Activated CD8-positive, alpha-beta T cell treated with anti-CD3 and anti-CD28 coated beads, Interleukin-2, amount 10 ng/mL, durations not matched to agents 7 days and 5 days (primary cell): ENCODE measurements around the gene SYNJ2BP. TPM values are rescaled to one million over a fixed set of nuclear protein-coding genes. Genes with fewer than 3 reads are reported as not detected.
A peak's percentile ranks its signal among the peaks of the same experiment; 100 is the strongest.
"Not testable (repeated sequence)": the region's sequence is repeated elsewhere in the genome, so short reads cannot be mapped to it uniquely, and the experiment has no call there.

ENCODE experiments used
- ATAC-seq: fragments of 150-1000 bp; cut with Tn5 transposase; one replicate; pipeline ENCODE4 v1.10.0; 2021; ENCODE audit warnings: moderate library complexity
- CTCF ChIA-PET: fragments of 350-600 bp; sonication (Branson Sonifier 250); formaldehyde crosslinking; loops from one replicate; lab custom pipeline; 2021; ENCODE audit warnings: antibody characterized with exemption; lab: Charles Lee
- POLR2A ChIA-PET: fragments of 350-600 bp; sonication (Branson Sonifier 250); formaldehyde crosslinking; loops from one replicate; lab custom pipeline; 2021; ENCODE audit warnings: antibody characterized with exemption; lab: Charles Lee
- DNase-seq: peaks from one replicate; pipeline ENCODE4 v3.0.0-alpha.2; 2020
- H3K27ac Mint-ChIP-seq: one replicate; pipeline ENCODE4 v1.8.0; 2021; ENCODE audit warnings: mild to moderate bottlenecking, mixed read lengths
- H3K27me3 Mint-ChIP-seq: one replicate; pipeline ENCODE4 v1.8.0; 2021; ENCODE audit warnings: low read depth, mixed read lengths
- H3K36me3 Mint-ChIP-seq: one replicate; pipeline ENCODE4 v1.8.0; 2021; ENCODE audit warnings: low read depth, mixed read lengths
- H3K4me1 Mint-ChIP-seq: one replicate; pipeline ENCODE4 v1.8.0; 2021; ENCODE audit warnings: low read depth, mixed read lengths
- H3K4me3 Mint-ChIP-seq: one replicate; pipeline ENCODE4 v1.8.0; 2021; ENCODE audit warnings: mild to moderate bottlenecking, mixed read lengths
- H3K9me3 Mint-ChIP-seq: one replicate; pipeline ENCODE4 v1.8.0; 2022; ENCODE audit warnings: mixed read lengths; ENCODE audit not compliant: insufficient read depth
- total RNA-seq, 2 experiments: library from RNA; stranded (reverse); gene quantifications; one replicate each; pipeline ENCODE4 v1.2.3, GENCODE V29; 2021

Gene SYNJ2BP
- 1 to 10 TPM; 7.3 to 9.6 TPM for total RNA-seq

- Mint-ChIP-seq H3K4me1 (peaks cover 15% of the 10 kb centered on the region), H3K36me3 (no peaks in the 10 kb centered on the region), H3K4me3 (peak within 1 kb of the TSS; percentile 94), H3K9me3 (no peaks in the 10 kb centered on the region), H3K27me3 (peaks cover 1% of the 10 kb centered on the region), H3K27ac (peak within 1 kb of the TSS; percentile 79)
- DNase-seq (peak; percentile 63), ATAC-seq (peak; percentile 87)
- ChIA-PET POLR2A (no interaction called here), CTCF (no interaction called here)
Observed at GRCh38 chr14:70416725-70417349, at the start of gene SYNJ2BP. Gene SYNJ2BP, minus strand, starts transcription at chr14:70417090. Its CDS starts 127 bp downstream, at chr14:70416963.

GRCh38 chr14:70454731-70455130 is 37.8 kb upstream of the SYNJ2BP start:
- H3K4me1 Mint-ChIP-seq: no peaks in the 10 kb centered on the region
- no peak overlapping the region for H3K4me3 Mint-ChIP-seq
- no peaks in the 10 kb centered on the region for H3K9me3 Mint-ChIP-seq
- DNase-seq: no peak
- no peak for ATAC-seq
- H3K27ac Mint-ChIP-seq: no peak overlapping the region
- CTCF ChIA-PET: no interaction called here
- no peaks in the 10 kb centered on the region for H3K36me3 Mint-ChIP-seq
- POLR2A ChIA-PET: no interaction called here
- peaks cover 7% of the 10 kb centered on the region for H3K27me3 Mint-ChIP-seq

DNA sequence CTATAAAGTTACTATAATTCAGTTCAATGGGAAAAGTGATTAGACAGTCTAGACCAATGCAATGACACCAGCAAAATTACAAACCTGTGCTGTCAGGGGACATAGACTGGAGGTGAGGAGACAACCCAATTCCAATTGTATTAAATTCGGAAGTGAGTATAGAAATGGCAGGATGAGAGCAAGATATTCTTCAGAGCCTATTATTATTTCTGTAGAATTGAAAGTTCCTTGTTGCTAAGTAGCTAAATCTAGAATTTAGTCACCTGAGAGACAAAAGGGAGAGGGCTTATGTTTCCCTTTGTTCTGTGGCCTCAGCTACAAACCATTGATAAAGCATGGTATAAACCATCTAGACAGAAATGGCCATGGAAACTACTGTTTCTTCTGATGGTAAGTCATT is 35.0 kb upstream of the SYNJ2BP start, which contains the start of gene ADAM21:
Gene ADAM21 (plus strand): TSS at position 301 of the 400 bp plus-strand sequence. CDS start 5,326 bp downstream, outside the sequence.
- no peaks in the 10 kb centered on the region for H3K36me3 Mint-ChIP-seq
- no peak within 1 kb of the TSS for H3K27ac Mint-ChIP-seq
- no peak within 1 kb of the TSS for H3K4me3 Mint-ChIP-seq
- no peaks in the 10 kb centered on the region for H3K4me1 Mint-ChIP-seq
- ChIA-PET POLR2A (no interaction called here), CTCF (no interaction called here)
- peaks cover 4% of the 10 kb centered on the region for H3K27me3 Mint-ChIP-seq
- no peak for ATAC-seq
- no peak for DNase-seq
- H3K9me3 Mint-ChIP-seq: no peaks in the 10 kb centered on the region

DNA sequence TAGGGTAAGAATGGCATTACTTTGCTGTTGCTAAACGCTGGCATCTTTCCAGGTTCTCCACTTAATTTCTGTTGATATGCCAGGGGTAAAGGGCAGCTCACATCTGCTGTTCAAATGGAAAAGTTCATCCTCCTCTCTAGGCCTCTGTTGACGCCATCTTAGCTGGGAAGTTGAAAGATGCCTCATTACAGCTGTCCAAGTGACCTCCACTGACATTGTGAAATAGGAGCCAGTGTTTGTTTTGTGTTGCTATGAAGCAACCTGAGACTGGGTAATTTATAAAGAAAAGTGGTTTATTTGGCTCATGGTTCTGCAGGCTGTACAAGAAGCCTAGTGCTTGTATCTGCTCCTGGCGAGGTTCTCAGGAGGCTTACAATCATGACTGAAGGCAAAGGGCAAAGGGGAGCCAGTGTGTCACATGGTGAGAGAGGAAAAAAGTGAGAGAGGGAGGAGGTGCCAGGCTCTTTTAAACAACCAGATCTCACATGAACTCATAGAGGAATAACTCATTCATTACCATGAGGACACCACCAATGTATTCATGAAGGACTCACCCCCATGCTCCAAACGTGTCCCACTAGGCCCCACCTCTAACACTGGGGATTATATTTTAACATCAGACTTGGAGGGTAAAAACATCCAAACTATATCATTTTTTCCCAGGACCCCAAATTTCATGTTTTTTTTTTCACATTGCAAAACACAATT is 31.9 kb upstream of the SYNJ2BP start:
- no peaks in the 10 kb centered on the region for H3K27me3 Mint-ChIP-seq
- H3K27ac Mint-ChIP-seq: no peak overlapping the region
- no peak overlapping the region for H3K4me3 Mint-ChIP-seq
- no peaks in the 10 kb centered on the region for H3K36me3 Mint-ChIP-seq
- ATAC-seq (no peak), DNase-seq (no peak)
- POLR2A ChIA-PET: interaction anchor here (0.7 kb wide), 1 partner anchor 63 kb away, joined by 3 read pairs; no protein-coding TSS in a partner anchor
- no peaks in the 10 kb centered on the region for H3K4me1 Mint-ChIP-seq
- CTCF ChIA-PET: no interaction called here
- H3K9me3 Mint-ChIP-seq: peaks cover under 1% of the 10 kb centered on the region

GRCh38 chr14:70442750-70443149 is 25.9 kb upstream of the SYNJ2BP start:
- H3K27ac Mint-ChIP-seq: no peak overlapping the region
- H3K4me1 Mint-ChIP-seq: no peaks in the 10 kb centered on the region
- no peak for DNase-seq
- no peaks in the 10 kb centered on the region for H3K36me3 Mint-ChIP-seq
- H3K9me3 Mint-ChIP-seq: peaks cover 13% of the 10 kb centered on the region
- H3K27me3 Mint-ChIP-seq: peaks cover under 1% of the 10 kb centered on the region
- ChIA-PET POLR2A (no interaction called here), CTCF (no interaction called here)
- H3K4me3 Mint-ChIP-seq: no peak overlapping the region
- ATAC-seq: no peak

GRCh38 chr14:70441641-70442040 is 24.8 kb upstream of the SYNJ2BP start:
- Mint-ChIP-seq H3K4me1 (no peaks in the 10 kb centered on the region), H3K4me3 (no peak overlapping the region), H3K36me3 (no peaks in the 10 kb centered on the region), H3K27me3 (peaks cover 2% of the 10 kb centered on the region), H3K27ac (no peak overlapping the region), H3K9me3 (peaks cover 13% of the 10 kb centered on the region)
- DNase-seq (no peak), ATAC-seq (no peak)
- ChIA-PET POLR2A (no interaction called here), CTCF (no interaction called here)

GRCh38 chr14:70436867-70437266 is 20.0 kb upstream of the SYNJ2BP start:
- no peaks in the 10 kb centered on the region for H3K9me3 Mint-ChIP-seq
- CTCF ChIA-PET: no interaction called here
- no peaks in the 10 kb centered on the region for H3K4me1 Mint-ChIP-seq
- POLR2A ChIA-PET: no interaction called here
- no peak for ATAC-seq
- no peak overlapping the region for H3K4me3 Mint-ChIP-seq
- no peak for DNase-seq
- no peak overlapping the region for H3K27ac Mint-ChIP-seq
- peaks cover 2% of the 10 kb centered on the region for H3K27me3 Mint-ChIP-seq
- H3K36me3 Mint-ChIP-seq: no peaks in the 10 kb centered on the region

DNA sequence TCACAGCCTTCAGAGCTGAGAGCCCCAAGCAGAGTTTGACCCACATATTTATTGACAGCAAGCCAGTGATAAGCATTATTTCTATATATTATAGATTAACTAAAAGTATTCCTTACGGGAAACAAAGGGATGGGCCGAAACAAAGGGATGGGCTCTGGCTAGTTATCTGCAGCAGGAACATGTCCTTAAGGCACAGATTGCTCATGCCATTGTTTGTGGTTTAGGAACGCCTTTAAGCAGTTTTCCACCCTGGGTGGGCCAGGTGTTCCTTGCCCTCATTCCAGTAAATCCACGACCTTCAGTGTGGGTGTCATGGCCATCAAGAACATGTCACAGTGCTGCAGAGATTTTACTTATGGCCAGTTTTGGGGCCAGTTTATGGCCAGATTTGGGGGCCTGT is 9.7 kb upstream of the SYNJ2BP start:
- H3K4me1 Mint-ChIP-seq, H3K27ac Mint-ChIP-seq, CTCF ChIA-PET, POLR2A ChIA-PET, H3K4me3 Mint-ChIP-seq, H3K27me3 Mint-ChIP-seq, ATAC-seq, H3K36me3 Mint-ChIP-seq, DNase-seq, H3K9me3 Mint-ChIP-seq: not testable (repeated sequence)

GRCh38 chr14:70425354-70425753 is 8.5 kb upstream of the SYNJ2BP start:
- DNase-seq (no peak), ATAC-seq (no peak)
- no peak overlapping the region for H3K4me3 Mint-ChIP-seq
- ChIA-PET CTCF (no interaction called here), POLR2A (no interaction called here)
- no peaks in the 10 kb centered on the region for H3K9me3 Mint-ChIP-seq
- H3K27me3 Mint-ChIP-seq: peaks cover 8% of the 10 kb centered on the region
- no peak overlapping the region for H3K27ac Mint-ChIP-seq
- H3K36me3 Mint-ChIP-seq: no peaks in the 10 kb centered on the region
- H3K4me1 Mint-ChIP-seq: no peaks in the 10 kb centered on the region

- no peak overlapping the region for H3K27ac Mint-ChIP-seq
- DNase-seq (no peak), ATAC-seq (no peak)
- H3K36me3 Mint-ChIP-seq: no peaks in the 10 kb centered on the region
- ChIA-PET POLR2A (no interaction called here), CTCF (no interaction called here)
- no peak overlapping the region for H3K4me3 Mint-ChIP-seq
- no peaks in the 10 kb centered on the region for H3K4me1 Mint-ChIP-seq
- H3K27me3 Mint-ChIP-seq: peaks cover 3% of the 10 kb centered on the region
- H3K9me3 Mint-ChIP-seq: no peaks in the 10 kb centered on the region
Observed at GRCh38 chr14:70422538-70422937, 5.6 kb upstream of the SYNJ2BP start.

- H3K4me3 Mint-ChIP-seq, CTCF ChIA-PET, H3K27ac Mint-ChIP-seq: not testable (repeated sequence)
Observed at GRCh38 chr14:70419270-70419931, 2.5 kb upstream of the SYNJ2BP start.

GRCh38 chr14:70416338-70416724 is 559 bp downstream of the SYNJ2BP start:
- ChIA-PET CTCF (no interaction called here), POLR2A (no interaction called here)
- Mint-ChIP-seq H3K4me1 (peaks cover 15% of the 10 kb centered on the region), H3K27ac (peak overlapping the region; percentile 79), H3K27me3 (no peaks in the 10 kb centered on the region), H3K4me3 (peak overlapping the region; percentile 94), H3K9me3 (no peaks in the 10 kb centered on the region), H3K36me3 (no peaks in the 10 kb centered on the region)
- DNase-seq: no peak
- ATAC-seq: peak; percentile 45

More at GRCh38 chr14:70419270-70419931, 2.5 kb upstream of the SYNJ2BP start:
- H3K36me3 Mint-ChIP-seq, H3K27me3 Mint-ChIP-seq, ATAC-seq, H3K9me3 Mint-ChIP-seq, DNase-seq, POLR2A ChIA-PET: not testable (repeated sequence)
- H3K4me1 Mint-ChIP-seq: peaks cover 15% of the 10 kb centered on the region
